GM21367 (cell line): ENCODE results near the gene MAN1C1.
"Not testable (repeated sequence)": the region's sequence is repeated elsewhere in the genome, so short reads cannot be mapped to it uniquely, and the experiment has no call there.

ENCODE experiments used
- ATAC-seq: cut with Tn5 transposase; IDR thresholded peaks from one replicate; pipeline ENCODE4 v1.9.1; 2021; ENCODE audit not compliant: unreplicated experiment

The MAN1C1 gene

DNA sequence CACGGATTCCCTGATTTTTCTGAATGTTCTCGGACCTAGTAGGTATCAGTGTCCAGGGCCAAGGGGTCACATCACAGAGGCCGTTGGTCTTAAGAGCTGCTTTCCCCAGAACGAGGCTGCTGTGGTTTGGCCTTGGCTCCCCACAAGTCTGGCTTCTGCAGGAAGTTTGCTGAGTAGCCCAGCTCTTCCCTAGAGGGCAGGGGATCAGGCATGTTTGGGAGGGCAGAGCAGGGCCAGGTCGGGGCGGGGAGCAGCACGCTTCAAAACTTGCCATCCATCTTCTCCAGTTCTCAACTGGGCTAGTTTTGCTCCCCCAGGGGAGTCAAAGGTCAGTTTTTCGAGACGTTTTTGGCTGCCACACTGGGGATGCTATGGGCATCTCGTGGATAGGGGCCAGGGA, 37.0 kb downstream of the MAN1C1 start:
- ATAC-seq: no peak

DNA sequence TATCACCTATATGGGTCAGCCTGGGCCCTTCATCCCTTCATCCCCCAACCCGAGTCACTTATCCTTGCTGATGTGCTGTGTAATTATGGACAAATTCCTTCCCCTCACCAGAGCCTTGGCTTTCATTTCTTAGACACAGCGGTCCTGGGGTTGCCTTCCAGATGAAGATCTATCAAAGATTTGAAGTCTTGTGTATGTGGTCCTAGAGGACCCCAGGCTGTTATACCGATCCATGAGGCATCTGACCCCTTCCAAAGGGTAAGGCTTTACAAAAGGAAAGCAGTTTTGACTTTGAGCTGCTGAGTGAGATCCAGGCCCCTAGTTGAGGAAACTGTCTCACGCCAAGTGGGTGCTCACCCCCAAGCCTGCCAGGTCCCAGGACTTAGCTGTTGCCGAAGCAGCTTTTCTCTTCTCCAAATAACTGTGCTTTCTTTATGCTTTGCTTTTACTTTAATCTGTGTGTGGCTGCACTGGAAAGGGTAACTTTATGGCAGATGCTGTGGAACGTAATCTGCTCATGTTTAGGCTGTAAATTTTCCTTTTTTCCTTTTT, 37.6 kb downstream of the MAN1C1 start:
- no peak for ATAC-seq

DNA sequence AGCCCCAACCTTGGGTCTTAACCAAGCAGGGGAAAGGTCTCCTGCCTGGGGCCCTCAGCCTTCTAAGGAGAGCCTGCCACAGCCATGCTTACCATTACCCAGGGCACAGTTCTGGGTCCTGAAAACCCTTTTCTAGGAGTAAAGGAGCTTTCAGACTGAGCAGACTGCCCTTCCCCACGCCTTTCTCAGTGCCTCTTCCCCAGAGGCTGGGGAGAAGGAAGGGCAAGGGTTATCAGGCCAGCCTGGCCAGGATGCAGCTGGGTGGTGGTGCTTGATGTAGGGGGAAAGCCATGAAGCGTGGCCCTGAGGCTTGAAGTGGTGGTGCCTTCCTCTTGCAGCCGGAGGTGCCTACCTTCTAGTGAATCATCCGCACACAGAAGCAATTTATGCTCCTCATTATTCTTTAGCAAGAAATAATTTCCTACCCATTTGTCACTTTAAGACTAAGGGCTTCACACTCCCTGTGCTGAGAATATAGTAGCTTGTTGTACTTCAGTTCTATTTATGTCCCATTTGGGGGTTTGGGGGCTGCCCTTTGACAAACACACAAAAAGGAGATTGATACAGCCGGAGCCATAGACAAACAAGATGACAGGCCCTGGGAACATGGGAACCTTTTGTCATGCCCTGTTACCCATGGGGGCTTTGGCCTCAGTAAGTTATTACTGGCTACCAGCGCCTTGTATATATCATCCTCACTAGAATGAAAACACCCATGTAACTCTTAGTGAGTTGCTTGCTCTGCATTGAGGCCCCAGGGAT, 40.7 kb downstream of the MAN1C1 start:
- ATAC-seq: no peak

DNA sequence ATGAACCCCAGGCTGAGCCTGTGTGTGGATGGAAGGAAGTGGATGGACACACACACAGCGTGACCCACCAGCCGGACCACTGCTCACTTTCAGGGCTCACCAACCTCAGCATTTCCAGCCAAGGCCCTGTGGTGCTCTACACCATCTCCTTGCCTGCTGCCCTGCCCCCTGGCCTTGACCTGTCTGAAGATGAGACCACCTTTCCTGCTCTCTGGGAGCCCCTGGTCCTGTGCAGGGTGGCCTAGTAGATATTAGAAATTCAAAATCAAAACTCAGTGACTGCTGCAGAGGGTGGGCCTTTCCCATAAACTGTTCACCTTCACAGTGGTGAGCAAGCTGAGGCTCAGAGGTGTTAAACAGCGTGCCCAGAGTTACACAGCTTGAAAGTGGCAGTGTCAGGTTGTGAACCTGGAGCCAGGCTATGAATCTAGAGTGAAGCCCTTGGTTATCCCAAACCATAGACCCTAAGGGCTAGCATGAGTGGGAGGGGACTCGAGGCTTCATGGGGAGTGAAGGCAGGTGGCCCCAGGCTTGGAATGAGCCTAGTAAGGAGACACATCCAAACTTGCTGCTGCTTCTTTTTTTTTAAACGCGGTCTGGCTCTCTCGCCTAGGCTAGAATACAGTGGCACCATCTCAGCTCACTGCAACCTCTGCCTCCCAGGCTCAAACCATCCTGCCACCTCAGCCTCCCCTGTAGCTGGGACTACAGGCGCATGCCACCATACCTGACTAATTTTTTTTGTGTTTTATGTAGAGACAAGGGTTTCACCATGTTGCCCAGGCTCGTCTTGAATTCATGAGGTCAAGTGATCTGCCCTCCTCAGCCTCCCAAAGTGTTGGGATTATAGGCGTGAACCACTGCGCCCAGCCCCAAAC, 41.5 kb downstream of the MAN1C1 start:
- ATAC-seq: no peak

DNA sequence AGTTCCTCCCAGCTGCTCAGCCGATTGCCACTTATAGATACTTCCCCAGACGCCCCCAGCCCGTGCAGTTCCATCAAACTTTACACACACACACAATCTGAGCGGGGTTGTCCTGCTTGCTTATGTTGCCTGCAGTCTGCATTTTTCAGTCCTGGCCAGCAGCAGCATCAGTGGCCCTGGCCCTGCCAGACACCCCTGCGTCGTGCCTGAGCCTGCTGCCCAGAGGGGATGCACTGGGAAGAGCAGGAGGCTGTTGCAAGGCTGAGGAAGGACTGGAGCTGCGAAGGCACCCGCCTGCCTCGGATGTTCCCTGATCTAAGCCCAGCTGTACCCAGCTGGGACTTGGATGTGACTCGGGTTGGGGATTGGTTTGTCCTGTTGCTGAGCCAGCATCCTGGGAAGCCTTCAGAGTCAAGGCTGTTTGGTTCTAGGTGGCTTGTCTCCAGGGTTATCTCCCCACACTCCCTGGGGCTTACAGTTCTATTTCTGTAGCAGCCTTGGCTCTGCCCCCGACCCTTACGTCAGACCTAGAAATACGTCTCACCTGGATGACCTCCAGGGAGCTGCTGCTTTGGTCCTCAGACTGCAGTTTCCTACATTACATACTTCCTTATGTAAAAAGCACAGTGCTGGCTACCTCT, 42.3 kb downstream of the MAN1C1 start:
- ATAC-seq: no peak

DNA sequence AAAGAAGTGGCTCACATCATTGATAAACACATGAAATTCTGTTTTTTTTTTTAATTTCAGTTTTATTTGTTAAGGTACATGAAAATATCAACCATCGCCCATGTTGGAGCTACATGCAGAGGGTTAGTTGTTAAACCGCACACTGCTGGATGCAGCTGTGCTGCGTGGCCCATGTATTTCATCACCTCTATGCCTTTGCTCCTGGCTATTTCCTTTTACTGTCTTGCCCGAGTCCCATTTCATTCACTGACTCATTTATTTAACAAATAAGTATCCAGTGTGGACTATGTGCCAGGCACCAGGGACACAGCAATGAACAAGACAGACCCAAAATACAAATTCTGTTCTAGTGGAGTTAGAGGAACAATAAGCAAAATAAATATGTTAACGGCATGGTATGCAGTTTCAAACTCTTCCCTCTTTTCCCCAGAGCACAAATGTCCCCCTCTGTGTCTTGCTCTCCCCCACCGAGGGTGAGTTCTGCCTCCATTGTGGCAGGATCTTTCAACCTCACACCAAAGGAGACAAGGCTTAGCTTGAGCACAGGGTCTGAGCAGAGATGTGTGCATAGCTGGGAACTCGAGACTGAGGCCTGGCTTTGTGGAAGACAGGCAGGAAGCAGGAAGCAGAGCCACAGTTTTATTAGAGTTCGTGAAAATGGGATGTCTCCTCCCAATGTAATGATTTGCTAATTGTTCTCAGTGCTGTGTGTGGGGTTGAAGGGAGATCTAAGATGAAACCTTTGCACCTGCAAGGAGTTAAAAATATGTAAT, 44.6 kb downstream of the MAN1C1 start:
- ATAC-seq: no peak

DNA sequence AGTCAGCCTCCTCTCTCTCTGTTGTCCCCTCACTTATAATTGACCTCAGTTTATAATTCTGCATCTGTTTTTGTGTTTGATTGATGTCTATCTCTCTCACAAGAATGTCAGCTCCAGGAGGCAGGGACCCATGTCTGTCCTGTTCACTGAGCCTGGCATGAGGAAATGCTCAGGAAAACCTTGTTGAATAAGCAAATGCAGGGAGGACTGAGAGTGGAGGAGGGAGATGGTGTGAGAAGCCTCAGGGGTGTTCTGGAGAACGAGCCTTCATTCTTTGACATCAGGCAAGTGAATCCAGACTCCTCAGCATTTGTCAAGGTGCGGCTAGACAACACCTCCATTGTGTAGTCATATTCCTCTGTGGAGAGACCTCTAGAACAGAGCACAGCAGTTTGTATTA, 45.5 kb downstream of the MAN1C1 start:
- ATAC-seq: no peak

DNA sequence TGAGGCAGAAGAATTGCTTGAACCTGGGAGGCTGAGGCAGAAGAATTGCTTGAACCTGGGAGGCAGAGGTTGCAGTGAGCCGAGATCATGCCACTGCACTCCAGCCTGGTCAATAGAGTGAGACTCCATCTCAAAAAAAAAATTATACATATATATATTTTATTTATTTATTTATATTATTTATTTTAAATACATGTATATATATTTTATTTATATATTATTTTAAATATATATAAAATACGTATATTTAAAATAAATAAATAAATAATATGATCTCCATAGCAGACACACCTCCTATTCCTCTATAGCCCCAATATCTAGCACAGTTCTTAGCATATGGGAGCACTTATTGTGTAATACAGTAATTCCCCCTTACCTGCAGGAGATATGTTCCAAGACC, 46.4 kb downstream of the MAN1C1 start:
- not testable (repeated sequence) for ATAC-seq

DNA sequence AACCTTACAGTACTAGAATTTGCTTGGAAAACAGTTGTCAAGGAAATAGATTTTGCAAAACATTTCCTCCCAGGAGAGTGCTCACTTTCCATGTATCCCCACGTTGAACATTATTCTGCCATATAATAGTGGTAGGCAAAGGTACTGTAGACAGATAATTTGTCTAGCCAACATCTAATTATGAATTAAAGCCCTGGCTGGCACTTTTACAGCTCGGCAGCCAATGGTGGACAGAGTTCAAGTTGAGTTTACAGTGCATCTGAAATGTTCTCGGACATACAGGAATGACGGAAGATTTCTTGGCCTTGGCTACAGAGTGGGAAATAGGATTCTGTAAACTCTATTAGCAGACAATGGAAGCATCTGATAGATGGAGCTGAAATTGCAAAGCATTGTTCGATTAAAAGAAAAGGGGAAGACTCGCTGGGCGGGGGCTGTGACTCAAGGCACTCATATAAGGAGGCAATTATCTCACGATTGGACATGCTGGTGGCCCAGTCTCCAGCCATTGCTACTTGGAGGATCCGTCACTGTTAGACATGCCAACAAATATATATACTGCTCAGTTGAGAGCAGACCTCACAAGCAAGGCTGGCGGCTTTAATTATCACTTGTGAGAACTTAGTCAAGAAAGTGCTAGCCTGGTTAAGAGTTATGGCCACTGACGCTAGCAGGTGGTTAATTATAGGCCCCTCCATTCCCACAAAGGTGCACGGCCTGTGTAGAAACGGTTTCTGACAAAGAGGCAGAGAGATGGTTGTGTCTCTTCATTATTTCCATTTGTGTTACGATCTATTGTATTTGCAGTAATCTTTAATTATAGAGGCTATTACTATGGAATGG, 48.0 kb downstream of the MAN1C1 start:
- ATAC-seq: no peak

DNA sequence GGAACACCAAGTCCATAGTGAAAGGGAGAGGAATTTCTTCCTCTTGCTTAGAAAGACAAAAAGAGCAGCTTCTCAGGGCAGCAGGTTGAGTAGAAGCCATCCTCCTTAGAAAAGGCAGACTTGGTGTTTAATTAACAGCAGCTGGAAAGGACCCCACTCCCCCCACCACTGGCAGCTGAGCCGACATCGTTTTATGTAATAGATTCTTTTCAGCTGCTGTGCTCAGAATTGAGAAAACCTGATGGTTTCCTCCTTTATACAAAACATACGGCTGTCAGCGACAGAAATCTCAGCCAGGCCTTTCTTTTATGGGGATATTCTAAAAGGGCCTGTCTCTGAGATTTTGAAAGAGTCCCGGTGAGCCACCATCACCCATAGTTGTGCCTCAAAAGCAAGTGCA, 49.9 kb downstream of the MAN1C1 start:
- no peak for ATAC-seq

DNA sequence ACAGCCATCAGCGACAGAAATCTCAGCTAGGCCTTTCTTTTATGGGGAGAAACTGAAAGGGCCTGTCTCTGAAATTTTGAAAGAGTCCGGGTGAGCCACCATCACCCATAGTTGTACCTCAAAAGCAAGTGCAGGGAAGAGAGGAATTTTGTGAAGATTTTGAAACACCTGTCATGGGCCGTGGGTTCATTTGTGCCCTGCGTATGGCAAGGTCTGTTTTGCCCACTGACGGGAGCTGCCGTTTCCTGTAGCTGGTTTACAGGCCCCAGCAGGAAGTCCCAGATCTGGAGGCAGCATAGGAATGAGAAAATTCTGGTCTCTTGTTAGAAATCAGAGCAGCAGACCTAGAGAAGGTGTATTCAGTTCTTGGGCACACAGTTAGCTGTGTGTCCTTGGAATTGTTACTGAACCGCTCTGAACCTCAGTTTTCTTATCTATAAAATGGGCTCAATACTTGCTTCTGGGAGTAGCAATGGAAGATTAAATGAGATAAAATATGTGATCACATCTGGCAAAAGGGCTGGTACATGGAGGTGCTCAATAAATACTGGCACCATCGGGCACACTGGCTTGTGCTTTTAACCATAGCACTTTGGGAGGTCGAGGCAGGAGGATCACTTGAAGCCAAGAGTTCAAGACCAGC, 52.5 kb downstream of the MAN1C1 start:
- no peak for ATAC-seq

DNA sequence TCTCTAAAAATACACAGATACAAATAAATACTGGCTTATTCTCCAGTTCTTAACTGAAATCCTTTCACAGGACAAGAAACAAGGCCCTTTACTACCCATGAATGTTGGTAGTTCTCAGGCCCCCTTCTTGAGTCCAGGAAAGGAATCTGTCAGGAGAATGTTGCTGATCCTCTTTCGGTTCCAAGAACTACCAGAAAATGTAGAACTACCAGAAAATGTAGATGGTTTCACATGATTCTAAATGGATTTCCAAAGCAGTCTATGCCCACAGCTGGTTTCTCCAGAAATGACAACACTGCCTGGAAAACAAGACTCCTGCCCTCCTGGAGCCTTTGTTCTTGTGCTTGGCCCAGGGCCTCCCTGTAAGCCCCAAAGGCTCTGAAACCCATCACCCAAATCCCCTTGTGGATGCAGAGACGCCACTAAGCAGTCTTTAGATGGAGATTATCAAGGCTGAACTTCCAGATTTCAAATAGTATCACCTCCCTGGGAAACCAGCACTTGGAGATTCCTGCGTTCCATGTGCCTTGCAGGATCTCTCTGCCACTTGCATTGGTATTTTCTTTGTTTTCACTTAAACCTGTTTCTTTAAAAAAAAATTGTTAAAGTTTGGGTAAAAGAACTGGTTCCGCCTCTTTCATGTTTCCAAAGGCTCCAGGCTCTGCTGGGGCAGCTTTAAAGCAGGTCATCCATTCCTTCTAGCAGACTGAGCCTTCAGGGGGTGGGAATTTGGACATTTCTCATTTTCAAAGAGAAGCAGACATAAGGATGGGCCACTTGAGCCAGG, 53.4 kb downstream of the MAN1C1 start:
- ATAC-seq: no peak

DNA sequence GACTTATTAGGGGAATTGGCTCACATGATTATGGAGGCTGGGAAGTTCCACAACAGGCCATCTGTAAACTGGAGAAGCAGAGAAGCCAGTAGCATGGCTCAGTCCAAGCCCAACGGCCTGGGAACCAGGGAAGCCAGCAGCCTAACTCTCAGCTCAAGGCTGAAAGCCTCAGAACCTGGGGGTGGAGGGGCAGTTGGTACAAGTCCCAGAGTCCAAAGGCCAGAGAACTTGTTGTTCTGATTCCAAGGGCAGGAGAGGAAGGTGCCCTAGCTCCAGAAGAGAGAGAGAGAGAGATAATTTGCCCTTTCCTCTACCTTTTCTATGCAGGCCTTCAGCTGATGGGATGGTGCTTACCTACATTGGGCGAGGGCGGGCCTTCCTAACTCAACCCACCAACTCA, 55.3 kb downstream of the MAN1C1 start:
- ATAC-seq: no peak

DNA sequence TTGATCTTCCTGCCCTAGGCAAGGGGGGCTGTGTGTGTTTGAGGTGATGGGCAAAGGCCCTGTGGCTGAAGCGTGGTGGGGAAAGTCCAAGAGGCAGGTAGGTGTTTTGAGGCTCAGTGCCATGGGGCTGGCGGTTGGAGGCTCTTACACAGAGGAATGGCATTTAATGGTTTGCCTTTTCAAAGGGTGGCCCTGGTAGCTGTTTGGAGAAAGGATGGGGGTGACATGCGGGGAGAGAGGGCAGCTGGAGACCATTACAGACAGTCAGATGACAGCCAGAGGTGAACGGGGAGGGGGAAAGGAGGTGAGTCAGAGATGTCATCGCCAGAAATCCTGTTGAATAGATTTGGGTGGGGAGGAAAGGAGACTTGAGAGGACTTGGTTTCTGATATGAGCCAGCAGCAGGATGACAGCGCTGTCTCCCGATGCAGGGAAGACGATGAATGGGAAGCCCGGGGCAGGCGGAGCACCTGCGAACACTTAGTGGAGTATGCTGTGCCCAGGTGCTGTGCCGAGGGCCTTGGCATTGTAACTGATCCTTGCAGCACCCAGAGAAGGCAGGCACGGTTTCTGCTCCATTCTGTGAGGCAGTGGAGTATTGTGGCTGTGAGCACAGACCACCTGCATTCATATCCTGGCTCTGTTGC, 56.3 kb downstream of the MAN1C1 start:
- ATAC-seq: no peak

DNA sequence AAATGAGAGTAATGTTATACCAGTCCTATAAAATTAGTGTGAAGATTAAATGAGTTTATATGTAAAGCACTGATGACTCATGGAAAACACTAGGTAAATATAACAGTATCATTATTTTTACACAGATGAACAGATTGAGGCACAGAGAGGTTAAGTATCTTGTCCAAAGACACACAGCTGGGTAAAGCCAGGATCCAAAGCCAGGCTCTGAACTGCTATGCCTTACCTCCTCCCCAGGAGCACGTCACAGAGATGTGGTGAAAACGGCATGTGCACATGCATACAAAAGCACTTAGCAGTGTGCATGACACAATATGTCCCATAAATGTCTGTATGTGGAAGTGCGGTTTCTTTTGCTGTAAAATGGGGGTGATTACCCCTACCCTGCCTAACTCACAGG, 56.9 kb downstream of the MAN1C1 start:
- ATAC-seq: no peak

DNA sequence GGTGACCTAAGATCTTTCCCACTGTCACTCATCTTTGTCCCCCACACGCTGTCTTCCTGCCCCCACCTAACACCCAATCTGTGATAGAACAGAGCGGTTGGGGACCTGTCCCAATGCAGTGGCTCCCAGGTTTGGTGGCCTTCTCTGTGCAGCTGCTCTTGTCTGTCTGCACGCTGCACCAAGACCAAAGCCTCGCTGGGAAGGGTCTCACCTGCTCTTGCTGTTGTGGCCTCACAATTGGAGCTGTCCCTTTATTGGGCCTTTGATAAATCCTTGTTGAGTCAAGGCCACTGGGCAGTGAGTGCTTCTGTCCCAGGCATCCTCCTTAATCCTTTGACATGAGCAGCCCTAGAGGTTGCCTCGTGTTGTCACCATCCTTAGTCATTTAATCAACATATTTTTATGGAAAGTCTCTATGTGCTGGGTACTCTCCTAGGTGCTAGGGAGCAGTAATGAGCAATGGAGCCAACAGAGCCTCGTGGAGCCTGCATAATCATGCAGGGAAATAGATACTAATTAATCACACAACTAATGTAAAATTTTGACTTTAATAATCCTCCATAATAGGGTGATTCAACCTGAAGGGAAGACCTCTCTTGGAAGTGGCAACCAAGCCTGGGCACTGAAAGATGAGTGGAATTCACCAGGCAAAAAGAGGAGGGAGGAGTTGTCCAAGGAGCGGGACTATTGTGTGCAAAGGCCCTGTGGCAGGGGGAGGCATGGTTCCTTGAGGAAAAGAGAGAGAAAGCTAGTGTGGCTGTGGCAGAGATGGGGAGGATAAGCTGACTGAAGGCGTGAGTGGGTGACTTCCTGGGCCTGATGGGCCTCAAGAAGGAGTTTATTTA, 57.6 kb downstream of the MAN1C1 start:
- ATAC-seq: no peak

DNA sequence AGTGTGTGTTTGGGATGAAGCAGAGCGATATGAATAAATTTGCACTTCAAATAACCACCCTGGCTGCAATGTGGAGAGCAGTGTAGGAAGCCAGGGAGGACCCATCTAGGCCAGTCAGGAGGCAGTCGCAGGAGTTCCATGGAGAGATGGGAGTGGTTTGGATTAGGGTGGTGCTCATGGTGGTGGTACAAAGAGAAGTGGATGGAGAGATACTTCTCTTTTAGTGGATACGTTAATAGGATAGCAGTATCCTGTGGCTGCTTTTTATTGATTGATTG, 58.2 kb downstream of the MAN1C1 start:
- no peak for ATAC-seq
